Cardiac ventricle fibroblast (primary cell): Measurements from ENCODE around the gene HBA2. TPM values are rescaled to one million over a fixed set of nuclear protein-coding genes. Genes with fewer than 3 reads are reported as not detected.

ENCODE experiments used
- total RNA-seq: library from RNA; depleted of rRNA; stranded (reverse); fragments of >200 nt; gene quantifications from 2 replicates; pipeline ENCODE4 v1.2.3, GENCODE V29; 2015

The HBA2 gene
- 4.3 TPM in 1 of 2 replicates, not detected in the other for total RNA-seq

GRCh38 chr16:172374-172941 lies at the start of gene HBA2:
Gene HBA2, plus strand, starts transcription at chr16:172876. Its CDS starts 37 bp downstream, at chr16:172913.

GRCh38 chr16:152141-153128 lies 20.2 kb upstream of the HBA2 start, which contains the start of gene HBZ:
Gene HBZ, plus strand, starts transcription at chr16:152644. Its CDS starts 266 bp downstream, at chr16:152910.

GRCh38 chr16:165539-166374 lies 6.9 kb upstream of the HBA2 start, which contains the start of gene HBM:
Gene HBM, plus strand, starts transcription at chr16:165978. Its CDS starts 20 bp downstream, at chr16:165998.

GRCh38 chr16:176477-177382 lies 4.1 kb downstream of the HBA2 start, which contains the start of gene HBA1:
Gene HBA1, plus strand, starts transcription at chr16:176680. Its CDS starts 37 bp downstream, at chr16:176717.

GRCh38 chr16:180101-180675 lies 7.5 kb downstream of the HBA2 start, which contains the start of gene HBQ1:
Gene HBQ1, plus strand, starts transcription at chr16:180459. Its CDS starts 28 bp downstream, at chr16:180487.

Other genes starting within 250 kb of the HBA2 start
- 2.5 and 2.7 TPM in 2 replicates for gene POLR3K, start 119.3 kb upstream of the HBA2 start, total RNA-seq
- 16.4 and 20.7 TPM in 2 replicates for gene SNRNP25, start 119.0 kb upstream of the HBA2 start, total RNA-seq
- 37.0 and 38.4 TPM in 2 replicates for gene RHBDF1, start 100.2 kb upstream of the HBA2 start, total RNA-seq
- 126 and 134 TPM in 2 replicates for gene MPG, start 94.7 kb upstream of the HBA2 start, total RNA-seq
- 22.5 and 29.2 TPM in 2 replicates for gene NPRL3, start 34.2 kb upstream of the HBA2 start, total RNA-seq
- not detected in 2 replicates for gene HBZ, start 20.2 kb upstream of the HBA2 start, total RNA-seq
- gene HBM, start 6.9 kb upstream of the HBA2 start, total RNA-seq: not detected in 2 replicates
- gene HBA1, start 3.8 kb downstream of the HBA2 start, total RNA-seq: 11.8 TPM in 1 of 2 replicates, not detected in the other
- 4.1 TPM in 1 of 2 replicates, not detected in the other for gene HBQ1, start 7.6 kb downstream of the HBA2 start, total RNA-seq
- gene LUC7L, start 56.6 kb downstream of the HBA2 start, total RNA-seq: 22.5 and 26.6 TPM in 2 replicates
- 87.7 and 105 TPM in 2 replicates for gene FAM234A, start 61.9 kb downstream of the HBA2 start, total RNA-seq
- gene RGS11, start 103.1 kb downstream of the HBA2 start, total RNA-seq: 1.7 and 2.9 TPM in 2 replicates
- gene ARHGDIG, start 107.7 kb downstream of the HBA2 start, total RNA-seq: 0.78 TPM in 1 of 2 replicates, not detected in the other
- 0.94 TPM in 1 of 2 replicates, not detected in the other for gene PDIA2, start 110.3 kb downstream of the HBA2 start, total RNA-seq
- 19.0 and 20.7 TPM in 2 replicates for gene AXIN1, start 179.8 kb downstream of the HBA2 start, total RNA-seq
- gene MRPL28, start 197.7 kb downstream of the HBA2 start, total RNA-seq: 55.9 and 64.4 TPM in 2 replicates
- gene PGAP6, start 209.1 kb downstream of the HBA2 start, total RNA-seq: 28.3 and 44.1 TPM in 2 replicates
- gene NME4, start 224.3 kb downstream of the HBA2 start, total RNA-seq: 88.8 and 105 TPM in 2 replicates
- 15.5 and 19.2 TPM in 2 replicates for gene DECR2, start 229.0 kb downstream of the HBA2 start, total RNA-seq